WTC11 (cell line): ENCODE results near the gene RAB3B. TPM values are rescaled to one million over a fixed set of nuclear protein-coding genes. Genes with fewer than 3 reads are reported as not detected.

Source experiments
- ATAC-seq: fragments of 200-7000 bp; cut with Tn5 transposase; 2 replicates; pipeline ENCODE4 v1.10.0; 2021; ENCODE audit warnings: mild to moderate bottlenecking, moderate library complexity
- CTCF ChIA-PET: fragments of 300-600 bp; sonication (Branson Sonifier 250); formaldehyde crosslinking; loops from one replicate; lab custom pipeline; 2021; ENCODE audit warnings: antibody characterized with exemption; lab: Charles Lee
- POLR2A ChIA-PET: fragments of 350-600 bp; sonication (Branson Sonifier 250); formaldehyde crosslinking; loops from one replicate; lab custom pipeline; 2021; ENCODE audit warnings: antibody characterized with exemption; lab: Charles Lee
- DNase-seq: peaks from one replicate; pipeline ENCODE4 v3.0.0; 2021; ENCODE audit warnings: low spot score
- H3K27ac Mint-ChIP-seq: 2 replicates; pipeline ENCODE4 v1.8.0; 2021; ENCODE audit warnings: mixed read lengths
- H3K27me3 Mint-ChIP-seq: 2 replicates; pipeline ENCODE4 v1.8.0; 2021; ENCODE audit warnings: low read depth, mild to moderate bottlenecking, moderate library complexity, mixed read lengths
- H3K36me3 Mint-ChIP-seq: 2 replicates; pipeline ENCODE4 v1.8.0; 2021; ENCODE audit warnings: mixed read lengths
- H3K4me1 Mint-ChIP-seq: 2 replicates; pipeline ENCODE4 v1.8.0; 2022; ENCODE audit warnings: mixed read lengths
- H3K4me3 Mint-ChIP-seq: 2 replicates; pipeline ENCODE4 v1.8.0; 2021; ENCODE audit warnings: mild to moderate bottlenecking, moderate library complexity, mixed read lengths
- H3K9me3 Mint-ChIP-seq: 2 replicates; pipeline ENCODE4 v1.8.0; 2021; ENCODE audit warnings: mixed read lengths
- ATF1 ChIP-seq: sonication (generic); formaldehyde crosslinking; IDR thresholded peaks from 2 replicates; pipeline ENCODE4 v1.8.1; 2023; ENCODE audit warnings: mild to moderate bottlenecking, moderate library complexity, missing genetic modification reagents
- ETV6 ChIP-seq: sonication (generic); formaldehyde crosslinking; IDR thresholded peaks from 2 replicates; pipeline ENCODE4 v1.8.1; 2022; ENCODE audit warnings: mild to moderate bottlenecking, missing genetic modification reagents
- GTF2I ChIP-seq: fragments of 250-450 bp; sonication (Bioruptor Pico); conservative IDR thresholded peaks from 2 replicates; pipeline ENCODE4 v1.4.0; 2021; ENCODE audit warnings: mild to moderate bottlenecking
- RORB ChIP-seq: fragments of 250-450 bp; sonication (Bioruptor Pico); IDR thresholded peaks from 2 replicates; pipeline ENCODE4 v1.9.0; 2021; ENCODE audit warnings: mild to moderate bottlenecking
- TP53 ChIP-seq: sonication (generic); formaldehyde crosslinking; IDR thresholded peaks from 2 replicates; pipeline ENCODE4 v1.8.1; 2023; ENCODE audit warnings: mild to moderate bottlenecking, missing genetic modification reagents
- ZNF138 ChIP-seq: sonication (generic); formaldehyde crosslinking; conservative IDR thresholded peaks from 2 replicates; pipeline ENCODE4 v1.8.1; 2022; ENCODE audit warnings: mild to moderate bottlenecking, moderate library complexity, missing genetic modification reagents
- ZNF232 ChIP-seq: sonication (generic); formaldehyde crosslinking; IDR thresholded peaks from 2 replicates; pipeline ENCODE4 v1.8.0; 2022; ENCODE audit warnings: mild to moderate bottlenecking, missing genetic modification reagents
- total RNA-seq: library from RNA; stranded (reverse); gene quantifications from 3 replicates; pipeline ENCODE4 v1.2.3, GENCODE V29; 2021
- TF ChIP-seq, protein P1 (sequence below): sonication (generic); formaldehyde crosslinking; IDR thresholded peaks from 2 replicates; pipeline ENCODE4 v1.8.1; 2023; ENCODE audit warnings: mild to moderate bottlenecking, missing genetic modification reagents
- TF ChIP-seq, protein P2 (sequence below): sonication (generic); formaldehyde crosslinking; IDR thresholded peaks from 2 replicates; pipeline ENCODE4 v1.8.1; 2023; ENCODE audit warnings: mild to moderate bottlenecking, missing genetic modification reagents, moderate library complexity
- TF ChIP-seq, protein P3 (sequence below): sonication (generic); formaldehyde crosslinking; conservative IDR thresholded peaks from 2 replicates; pipeline ENCODE4 v1.8.1; 2023; ENCODE audit warnings: mild to moderate bottlenecking, low read depth, missing genetic modification reagents, moderate library complexity
- TF ChIP-seq, protein P4 (sequence below): fragments of 200-600 bp; IDR thresholded peaks from 2 replicates; pipeline ENCODE4 v1.8.0; 2022; ENCODE audit warnings: antibody characterized with exemption
- TF ChIP-seq, protein P5 (sequence below): sonication (generic); formaldehyde crosslinking; IDR thresholded peaks from 2 replicates; pipeline ENCODE4 v1.8.1; 2023; ENCODE audit warnings: mild to moderate bottlenecking, missing genetic modification reagents, borderline replicate concordance

Gene RAB3B
- total RNA-seq, 1 experiment from 2014 or later: 36.9 TPM

DNA sequence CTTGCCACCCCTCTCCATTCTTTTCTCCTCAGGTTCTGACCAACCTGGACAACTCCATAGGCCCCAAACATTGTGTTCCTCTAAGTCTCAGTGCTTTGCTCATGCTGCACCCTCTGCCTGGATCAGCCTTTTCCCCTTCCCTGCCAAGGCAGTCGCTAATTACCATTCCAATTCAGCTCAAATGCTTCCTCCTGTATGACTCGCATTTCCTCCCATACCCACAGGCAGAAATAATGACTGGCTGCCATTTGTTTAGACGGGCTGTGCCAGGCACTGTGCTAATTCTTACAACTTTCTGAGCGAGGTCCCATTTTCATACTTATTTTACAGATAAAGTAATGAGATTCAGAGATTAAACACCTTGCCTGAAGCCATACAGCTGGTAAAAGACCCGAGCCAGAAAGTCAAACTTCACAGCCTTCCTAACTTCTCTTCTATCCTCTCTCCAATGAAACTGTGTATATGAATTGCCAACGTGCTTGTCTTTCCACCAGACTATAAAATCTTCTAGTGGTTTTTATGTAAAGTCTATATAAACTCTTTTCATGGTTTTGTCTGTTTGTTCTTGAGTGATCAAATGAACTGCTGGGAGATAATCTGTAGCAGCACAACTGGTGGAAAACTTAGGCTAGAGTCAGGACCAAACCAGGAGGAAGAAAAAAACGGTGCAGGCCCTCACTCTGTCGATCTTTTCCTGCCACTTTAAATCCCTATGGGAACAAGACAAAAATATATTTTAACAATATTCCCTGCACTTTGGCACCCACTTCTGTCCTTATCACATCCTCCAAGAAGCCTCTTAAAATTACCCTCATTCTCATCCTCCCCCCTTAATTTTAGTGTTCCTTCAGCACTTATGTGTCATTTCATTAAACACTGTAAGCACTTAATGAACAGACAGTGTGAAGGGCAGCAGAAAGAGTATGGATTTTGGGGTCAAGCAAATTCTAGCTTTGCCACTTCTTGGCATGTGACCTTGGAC is 33.7 kb downstream of the RAB3B start:
- peak; percentile 16 for DNase-seq
- peak; percentile 49 for ATAC-seq
- POLR2A ChIA-PET: no interaction called here
- TF ChIP-seq GTF2I (CRISPR knock-in tag): no peak
- TF ChIP-seq, protein P1, sequence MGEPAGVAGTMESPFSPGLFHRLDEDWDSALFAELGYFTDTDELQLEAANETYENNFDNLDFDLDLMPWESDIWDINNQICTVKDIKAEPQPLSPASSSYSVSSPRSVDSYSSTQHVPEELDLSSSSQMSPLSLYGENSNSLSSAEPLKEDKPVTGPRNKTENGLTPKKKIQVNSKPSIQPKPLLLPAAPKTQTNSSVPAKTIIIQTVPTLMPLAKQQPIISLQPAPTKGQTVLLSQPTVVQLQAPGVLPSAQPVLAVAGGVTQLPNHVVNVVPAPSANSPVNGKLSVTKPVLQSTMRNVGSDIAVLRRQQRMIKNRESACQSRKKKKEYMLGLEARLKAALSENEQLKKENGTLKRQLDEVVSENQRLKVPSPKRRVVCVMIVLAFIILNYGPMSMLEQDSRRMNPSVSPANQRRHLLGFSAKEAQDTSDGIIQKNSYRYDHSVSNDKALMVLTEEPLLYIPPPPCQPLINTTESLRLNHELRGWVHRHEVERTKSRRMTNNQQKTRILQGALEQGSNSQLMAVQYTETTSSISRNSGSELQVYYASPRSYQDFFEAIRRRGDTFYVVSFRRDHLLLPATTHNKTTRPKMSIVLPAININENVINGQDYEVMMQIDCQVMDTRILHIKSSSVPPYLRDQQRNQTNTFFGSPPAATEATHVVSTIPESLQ: no peak
- no peak for TF ChIP-seq ETV6 (CRISPR knock-in tag)
- TF ChIP-seq ATF1 (CRISPR knock-in tag): no peak
- TF ChIP-seq TP53 (CRISPR knock-in tag): no peak
- TF ChIP-seq, protein P2, sequence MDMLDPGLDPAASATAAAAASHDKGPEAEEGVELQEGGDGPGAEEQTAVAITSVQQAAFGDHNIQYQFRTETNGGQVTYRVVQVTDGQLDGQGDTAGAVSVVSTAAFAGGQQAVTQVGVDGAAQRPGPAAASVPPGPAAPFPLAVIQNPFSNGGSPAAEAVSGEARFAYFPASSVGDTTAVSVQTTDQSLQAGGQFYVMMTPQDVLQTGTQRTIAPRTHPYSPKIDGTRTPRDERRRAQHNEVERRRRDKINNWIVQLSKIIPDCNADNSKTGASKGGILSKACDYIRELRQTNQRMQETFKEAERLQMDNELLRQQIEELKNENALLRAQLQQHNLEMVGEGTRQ (CRISPR knock-in tag): no peak
- TF ChIP-seq ZNF138 (CRISPR knock-in tag): no peak
- TF ChIP-seq ZNF232 (CRISPR knock-in tag): no peak
- TF ChIP-seq, protein P3, sequence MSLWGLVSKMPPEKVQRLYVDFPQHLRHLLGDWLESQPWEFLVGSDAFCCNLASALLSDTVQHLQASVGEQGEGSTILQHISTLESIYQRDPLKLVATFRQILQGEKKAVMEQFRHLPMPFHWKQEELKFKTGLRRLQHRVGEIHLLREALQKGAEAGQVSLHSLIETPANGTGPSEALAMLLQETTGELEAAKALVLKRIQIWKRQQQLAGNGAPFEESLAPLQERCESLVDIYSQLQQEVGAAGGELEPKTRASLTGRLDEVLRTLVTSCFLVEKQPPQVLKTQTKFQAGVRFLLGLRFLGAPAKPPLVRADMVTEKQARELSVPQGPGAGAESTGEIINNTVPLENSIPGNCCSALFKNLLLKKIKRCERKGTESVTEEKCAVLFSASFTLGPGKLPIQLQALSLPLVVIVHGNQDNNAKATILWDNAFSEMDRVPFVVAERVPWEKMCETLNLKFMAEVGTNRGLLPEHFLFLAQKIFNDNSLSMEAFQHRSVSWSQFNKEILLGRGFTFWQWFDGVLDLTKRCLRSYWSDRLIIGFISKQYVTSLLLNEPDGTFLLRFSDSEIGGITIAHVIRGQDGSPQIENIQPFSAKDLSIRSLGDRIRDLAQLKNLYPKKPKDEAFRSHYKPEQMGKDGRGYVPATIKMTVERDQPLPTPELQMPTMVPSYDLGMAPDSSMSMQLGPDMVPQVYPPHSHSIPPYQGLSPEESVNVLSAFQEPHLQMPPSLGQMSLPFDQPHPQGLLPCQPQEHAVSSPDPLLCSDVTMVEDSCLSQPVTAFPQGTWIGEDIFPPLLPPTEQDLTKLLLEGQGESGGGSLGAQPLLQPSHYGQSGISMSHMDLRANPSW: no peak
- TF ChIP-seq, protein P4, sequence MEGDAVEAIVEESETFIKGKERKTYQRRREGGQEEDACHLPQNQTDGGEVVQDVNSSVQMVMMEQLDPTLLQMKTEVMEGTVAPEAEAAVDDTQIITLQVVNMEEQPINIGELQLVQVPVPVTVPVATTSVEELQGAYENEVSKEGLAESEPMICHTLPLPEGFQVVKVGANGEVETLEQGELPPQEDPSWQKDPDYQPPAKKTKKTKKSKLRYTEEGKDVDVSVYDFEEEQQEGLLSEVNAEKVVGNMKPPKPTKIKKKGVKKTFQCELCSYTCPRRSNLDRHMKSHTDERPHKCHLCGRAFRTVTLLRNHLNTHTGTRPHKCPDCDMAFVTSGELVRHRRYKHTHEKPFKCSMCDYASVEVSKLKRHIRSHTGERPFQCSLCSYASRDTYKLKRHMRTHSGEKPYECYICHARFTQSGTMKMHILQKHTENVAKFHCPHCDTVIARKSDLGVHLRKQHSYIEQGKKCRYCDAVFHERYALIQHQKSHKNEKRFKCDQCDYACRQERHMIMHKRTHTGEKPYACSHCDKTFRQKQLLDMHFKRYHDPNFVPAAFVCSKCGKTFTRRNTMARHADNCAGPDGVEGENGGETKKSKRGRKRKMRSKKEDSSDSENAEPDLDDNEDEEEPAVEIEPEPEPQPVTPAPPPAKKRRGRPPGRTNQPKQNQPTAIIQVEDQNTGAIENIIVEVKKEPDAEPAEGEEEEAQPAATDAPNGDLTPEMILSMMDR: no peak
- no peak for TF ChIP-seq RORB (CRISPR knock-in tag)
- TF ChIP-seq, protein P5, sequence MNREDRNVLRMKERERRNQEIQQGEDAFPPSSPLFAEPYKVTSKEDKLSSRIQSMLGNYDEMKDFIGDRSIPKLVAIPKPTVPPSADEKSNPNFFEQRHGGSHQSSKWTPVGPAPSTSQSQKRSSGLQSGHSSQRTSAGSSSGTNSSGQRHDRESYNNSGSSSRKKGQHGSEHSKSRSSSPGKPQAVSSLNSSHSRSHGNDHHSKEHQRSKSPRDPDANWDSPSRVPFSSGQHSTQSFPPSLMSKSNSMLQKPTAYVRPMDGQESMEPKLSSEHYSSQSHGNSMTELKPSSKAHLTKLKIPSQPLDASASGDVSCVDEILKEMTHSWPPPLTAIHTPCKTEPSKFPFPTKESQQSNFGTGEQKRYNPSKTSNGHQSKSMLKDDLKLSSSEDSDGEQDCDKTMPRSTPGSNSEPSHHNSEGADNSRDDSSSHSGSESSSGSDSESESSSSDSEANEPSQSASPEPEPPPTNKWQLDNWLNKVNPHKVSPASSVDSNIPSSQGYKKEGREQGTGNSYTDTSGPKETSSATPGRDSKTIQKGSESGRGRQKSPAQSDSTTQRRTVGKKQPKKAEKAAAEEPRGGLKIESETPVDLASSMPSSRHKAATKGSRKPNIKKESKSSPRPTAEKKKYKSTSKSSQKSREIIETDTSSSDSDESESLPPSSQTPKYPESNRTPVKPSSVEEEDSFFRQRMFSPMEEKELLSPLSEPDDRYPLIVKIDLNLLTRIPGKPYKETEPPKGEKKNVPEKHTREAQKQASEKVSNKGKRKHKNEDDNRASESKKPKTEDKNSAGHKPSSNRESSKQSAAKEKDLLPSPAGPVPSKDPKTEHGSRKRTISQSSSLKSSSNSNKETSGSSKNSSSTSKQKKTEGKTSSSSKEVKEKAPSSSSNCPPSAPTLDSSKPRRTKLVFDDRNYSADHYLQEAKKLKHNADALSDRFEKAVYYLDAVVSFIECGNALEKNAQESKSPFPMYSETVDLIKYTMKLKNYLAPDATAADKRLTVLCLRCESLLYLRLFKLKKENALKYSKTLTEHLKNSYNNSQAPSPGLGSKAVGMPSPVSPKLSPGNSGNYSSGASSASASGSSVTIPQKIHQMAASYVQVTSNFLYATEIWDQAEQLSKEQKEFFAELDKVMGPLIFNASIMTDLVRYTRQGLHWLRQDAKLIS (CRISPR knock-in tag): no peak
- CTCF ChIA-PET: interaction anchor here (0.7 to 1.1 kb wide), 2 partner anchors 18 to 60 kb away, joined by 3 read pairs; no protein-coding TSS in a partner anchor
- H3K9me3 Mint-ChIP-seq: no peaks in the 10 kb centered on the region
- peaks cover 17% of the 10 kb centered on the region for H3K36me3 Mint-ChIP-seq
- H3K27me3 Mint-ChIP-seq: no peaks in the 10 kb centered on the region
- 0 out of 2 replicates have a peak overlapping the region, but pooled peaks have one; percentile 2 for H3K4me3 Mint-ChIP-seq
- peak overlapping the region; percentile 40 for H3K27ac Mint-ChIP-seq
- H3K4me1 Mint-ChIP-seq: peaks cover 57% of the 10 kb centered on the region
